GM12878 (cell line): ENCODE data around the gene CAMK4. TPM values are rescaled to one million over a fixed set of nuclear protein-coding genes. Genes with fewer than 3 reads are reported as not detected.
A peak's percentile ranks its signal among the peaks of the same experiment; 100 is the strongest.

Experiments used
- ATF3 ChIP-seq: IDR thresholded peaks from 2 replicates; pipeline ENCODE4 v1.6.1; 2011; ENCODE audit warnings: low read depth, mild to moderate bottlenecking, low read length, moderate library complexity, borderline replicate concordance; ENCODE audit errors: extremely low read depth
- CBX5 ChIP-seq: sonication (generic); IDR thresholded peaks from 2 replicates; pipeline ENCODE4 v1.6.1; 2016; ENCODE audit warnings: low read depth, moderate library complexity, mild to moderate bottlenecking, inconsistent platforms
- CHD1 ChIP-seq: IDR thresholded peaks from 2 replicates; pipeline ENCODE4 v1.6.1; 2012; ENCODE audit warnings: low read depth, low read length, improper control_type of control experiment
- CHD2 ChIP-seq: IDR thresholded peaks from 2 replicates; pipeline ENCODE4 v1.6.1; 2011; ENCODE audit warnings: low read depth, low read length, improper control_type of control experiment, borderline replicate concordance
- CTCF ChIP-seq, 3 experiments: IDR thresholded peaks in 2 of 3; conservative IDR thresholded peaks in 1 of 3; 2 replicates each; pipeline ENCODE4 v1.5.1; 2011; ENCODE audit warnings: low read depth in 3 of 3, low read length in 3 of 3, mild to moderate bottlenecking in 3 of 3, control low read depth in 2 of 3, moderate library complexity in 2 of 3, inconsistent platforms in 1 of 3, mixed read lengths in 1 of 3; ENCODE audit not compliant: control insufficient read depth in 2 of 3, insufficient read depth in 1 of 3; ENCODE audit errors: extremely low read depth in 1 of 3
- IRF4 ChIP-seq: IDR thresholded peaks from 2 replicates; pipeline ENCODE4 v1.6.1; 2011; ENCODE audit warnings: low read depth, low read length
- JUND ChIP-seq: IDR thresholded peaks from 2 replicates; pipeline ENCODE4 v1.6.1; 2012; ENCODE audit warnings: low read depth, mild to moderate bottlenecking, low read length, improper control_type of control experiment, moderate library complexity
- MEF2B ChIP-seq: fragments of 450-650 bp; IDR thresholded peaks from 2 replicates; pipeline ENCODE4 v1.6.1; 2018; ENCODE audit warnings: mild to moderate bottlenecking, moderate library complexity; ENCODE audit not compliant: partially characterized antibody, poor library complexity, severe bottlenecking
- RUNX3 ChIP-seq: IDR thresholded peaks from 2 replicates; pipeline ENCODE4 v1.6.1; 2012; ENCODE audit warnings: low read length, inconsistent platforms
- SMC3 ChIP-seq: IDR thresholded peaks from 2 replicates; pipeline ENCODE4 v1.6.1; 2011; ENCODE audit warnings: low read length, improper control_type of control experiment, borderline replicate concordance
- TBL1XR1 ChIP-seq: IDR thresholded peaks from 2 replicates; pipeline ENCODE4 v1.6.1; 2012; ENCODE audit warnings: low read depth, low read length, improper control_type of control experiment
- ZNF217 ChIP-seq: fragments of 450-650 bp; IDR thresholded peaks from 2 replicates; pipeline ENCODE4 v1.6.1; 2017; ENCODE audit warnings: antibody characterized with exemption, mild to moderate bottlenecking
- ZNF274 ChIP-seq: IDR thresholded peaks from one replicate; pipeline ENCODE4 v1.8.0; 2011; ENCODE audit not compliant: insufficient read length, insufficient read depth
- polyA plus RNA-seq, 11 experiments: library from polyadenylated mRNA; depleted of rRNA in 4 of 11; unstranded in 6 of 11; stranded (reverse) in 5 of 11; fragments of >200 nt; fragmentation: Nextera tagmentation in 4 of 11; fragmentation: Illumina TruSeq in 1 of 11; extraction: Ambion mirVana in 4 of 11; extraction: Trizol in 1 of 11; gene quantifications; 1 replicate in 1 of 11; 2 replicates in 10 of 11; pipeline versions ENCODE4 v1.2.1 to v1.2.3, GENCODE V29; 2011 to 2016; ENCODE audit warnings: inconsistent platforms in 2 of 11, missing spikeins in 2 of 11, low read depth in 1 of 11
- total RNA-seq, 4 experiments: library from RNA; depleted of rRNA in 3 of 4; stranded (reverse); fragments of >200 nt in 3 of 4; fragmentation: Illumina TruSeq in 1 of 4; extraction: Trizol in 1 of 4; gene quantifications; 2 replicates each; pipeline versions ENCODE4 v1.2.1 to v1.2.3, GENCODE V29; 2013 to 2021
- TF ChIP-seq, protein P1 (sequence below): fragments of 150-350 bp; IDR thresholded peaks from 2 replicates; pipeline ENCODE4 v1.6.1; 2014; ENCODE audit warnings: mild to moderate bottlenecking, low read depth, low read length
- TF ChIP-seq, protein P2 (sequence below): fragments of 450-650 bp; IDR thresholded peaks from 2 replicates; pipeline ENCODE4 v1.6.1; 2017; ENCODE audit warnings: antibody characterized with exemption, mild to moderate bottlenecking, moderate library complexity
- TF ChIP-seq, protein P3 (sequence below): fragments of 450-650 bp; IDR thresholded peaks from 2 replicates; pipeline ENCODE4 v1.6.1; 2017; ENCODE audit warnings: mild to moderate bottlenecking
- TF ChIP-seq, protein P4 (sequence below): fragments of 450-650 bp; formaldehyde crosslinking; IDR thresholded peaks from 2 replicates; pipeline ENCODE4 v1.4.0; 2022; ENCODE audit warnings: mild to moderate bottlenecking, moderate library complexity

Gene CAMK4
- total and polyA plus RNA-seq, 10 of the 15 experiments (the other 5 are each of a cell fraction or from before 2014, with no cell fraction given), result 13.3 to 51.9 (median 35.3) TPM

DNA sequence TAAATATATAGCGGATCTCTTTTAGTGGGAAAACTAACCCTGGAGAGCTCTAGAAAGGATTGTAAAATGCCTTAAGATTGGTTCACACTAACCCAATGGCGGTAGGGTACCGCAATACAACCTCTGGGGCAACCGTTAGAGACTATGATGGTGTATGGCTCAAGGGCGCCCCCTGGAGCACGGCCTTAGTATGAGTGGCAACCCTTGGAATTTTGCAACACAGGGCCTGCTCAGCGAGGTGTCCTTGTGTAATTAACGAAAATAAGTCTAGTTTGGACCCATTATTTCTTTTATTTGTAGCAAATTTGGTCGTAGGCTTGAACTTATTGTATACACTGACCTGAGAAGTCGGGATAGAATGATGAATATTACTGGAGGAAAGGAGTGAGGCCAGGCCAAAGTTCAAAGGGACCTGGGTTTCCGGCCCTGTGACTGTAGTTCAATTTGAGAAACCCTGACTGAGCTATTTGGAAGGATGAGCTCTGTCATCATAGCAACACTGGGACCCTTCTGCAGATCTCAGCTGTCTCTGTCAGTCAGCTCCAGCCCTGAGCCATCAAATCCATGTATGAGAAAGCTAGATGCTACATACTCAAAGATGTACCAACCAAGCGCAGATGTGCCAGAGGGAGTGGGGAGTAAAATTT lies 54.8 kb downstream of the CAMK4 start (continued):
- TF ChIP-seq, protein P1, sequence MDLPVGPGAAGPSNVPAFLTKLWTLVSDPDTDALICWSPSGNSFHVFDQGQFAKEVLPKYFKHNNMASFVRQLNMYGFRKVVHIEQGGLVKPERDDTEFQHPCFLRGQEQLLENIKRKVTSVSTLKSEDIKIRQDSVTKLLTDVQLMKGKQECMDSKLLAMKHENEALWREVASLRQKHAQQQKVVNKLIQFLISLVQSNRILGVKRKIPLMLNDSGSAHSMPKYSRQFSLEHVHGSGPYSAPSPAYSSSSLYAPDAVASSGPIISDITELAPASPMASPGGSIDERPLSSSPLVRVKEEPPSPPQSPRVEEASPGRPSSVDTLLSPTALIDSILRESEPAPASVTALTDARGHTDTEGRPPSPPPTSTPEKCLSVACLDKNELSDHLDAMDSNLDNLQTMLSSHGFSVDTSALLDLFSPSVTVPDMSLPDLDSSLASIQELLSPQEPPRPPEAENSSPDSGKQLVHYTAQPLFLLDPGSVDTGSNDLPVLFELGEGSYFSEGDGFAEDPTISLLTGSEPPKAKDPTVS, result no peak
- TF ChIP-seq SMC3 (peak; percentile 97), ATF3 (no peak), CBX5 (no peak), TBL1XR1 (no peak), IRF4 (0 out of 2 replicates have a peak, but pooled peaks have one; percentile 24), RUNX3 (peak; percentile 42; the same call in 1 of the 2 replicates), CTCF (IDR thresholded peaks at IDR 0.05 in 2 of 3, conservative IDR thresholded peaks at IDR 0.05 in 1 of 3; ENCODE audit: control insufficient read depth in 2 of 3, extremely low read depth in 1 of 3, insufficient read depth in 1 of 3, low read depth in 3 of 3, low read length in 3 of 3) (peak; percentile 76 to 93 (median 79)), CHD1 (no peak), MEF2B (no peak), ZNF274 (no peak), ZNF217 (no peak), CHD2 (no peak), JUND (no peak)
- TF ChIP-seq, protein P2, sequence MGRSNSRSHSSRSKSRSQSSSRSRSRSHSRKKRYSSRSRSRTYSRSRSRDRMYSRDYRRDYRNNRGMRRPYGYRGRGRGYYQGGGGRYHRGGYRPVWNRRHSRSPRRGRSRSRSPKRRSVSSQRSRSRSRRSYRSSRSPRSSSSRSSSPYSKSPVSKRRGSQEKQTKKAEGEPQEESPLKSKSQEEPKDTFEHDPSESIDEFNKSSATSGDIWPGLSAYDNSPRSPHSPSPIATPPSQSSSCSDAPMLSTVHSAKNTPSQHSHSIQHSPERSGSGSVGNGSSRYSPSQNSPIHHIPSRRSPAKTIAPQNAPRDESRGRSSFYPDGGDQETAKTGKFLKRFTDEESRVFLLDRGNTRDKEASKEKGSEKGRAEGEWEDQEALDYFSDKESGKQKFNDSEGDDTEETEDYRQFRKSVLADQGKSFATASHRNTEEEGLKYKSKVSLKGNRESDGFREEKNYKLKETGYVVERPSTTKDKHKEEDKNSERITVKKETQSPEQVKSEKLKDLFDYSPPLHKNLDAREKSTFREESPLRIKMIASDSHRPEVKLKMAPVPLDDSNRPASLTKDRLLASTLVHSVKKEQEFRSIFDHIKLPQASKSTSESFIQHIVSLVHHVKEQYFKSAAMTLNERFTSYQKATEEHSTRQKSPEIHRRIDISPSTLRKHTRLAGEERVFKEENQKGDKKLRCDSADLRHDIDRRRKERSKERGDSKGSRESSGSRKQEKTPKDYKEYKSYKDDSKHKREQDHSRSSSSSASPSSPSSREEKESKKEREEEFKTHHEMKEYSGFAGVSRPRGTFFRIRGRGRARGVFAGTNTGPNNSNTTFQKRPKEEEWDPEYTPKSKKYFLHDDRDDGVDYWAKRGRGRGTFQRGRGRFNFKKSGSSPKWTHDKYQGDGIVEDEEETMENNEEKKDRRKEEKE, result no peak
- TF ChIP-seq, protein P3, sequence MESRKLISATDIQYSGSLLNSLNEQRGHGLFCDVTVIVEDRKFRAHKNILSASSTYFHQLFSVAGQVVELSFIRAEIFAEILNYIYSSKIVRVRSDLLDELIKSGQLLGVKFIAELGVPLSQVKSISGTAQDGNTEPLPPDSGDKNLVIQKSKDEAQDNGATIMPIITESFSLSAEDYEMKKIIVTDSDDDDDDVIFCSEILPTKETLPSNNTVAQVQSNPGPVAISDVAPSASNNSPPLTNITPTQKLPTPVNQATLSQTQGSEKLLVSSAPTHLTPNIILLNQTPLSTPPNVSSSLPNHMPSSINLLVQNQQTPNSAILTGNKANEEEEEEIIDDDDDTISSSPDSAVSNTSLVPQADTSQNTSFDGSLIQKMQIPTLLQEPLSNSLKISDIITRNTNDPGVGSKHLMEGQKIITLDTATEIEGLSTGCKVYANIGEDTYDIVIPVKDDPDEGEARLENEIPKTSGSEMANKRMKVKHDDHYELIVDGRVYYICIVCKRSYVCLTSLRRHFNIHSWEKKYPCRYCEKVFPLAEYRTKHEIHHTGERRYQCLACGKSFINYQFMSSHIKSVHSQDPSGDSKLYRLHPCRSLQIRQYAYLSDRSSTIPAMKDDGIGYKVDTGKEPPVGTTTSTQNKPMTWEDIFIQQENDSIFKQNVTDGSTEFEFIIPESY, result peak; percentile 98
- TF ChIP-seq, protein P4, sequence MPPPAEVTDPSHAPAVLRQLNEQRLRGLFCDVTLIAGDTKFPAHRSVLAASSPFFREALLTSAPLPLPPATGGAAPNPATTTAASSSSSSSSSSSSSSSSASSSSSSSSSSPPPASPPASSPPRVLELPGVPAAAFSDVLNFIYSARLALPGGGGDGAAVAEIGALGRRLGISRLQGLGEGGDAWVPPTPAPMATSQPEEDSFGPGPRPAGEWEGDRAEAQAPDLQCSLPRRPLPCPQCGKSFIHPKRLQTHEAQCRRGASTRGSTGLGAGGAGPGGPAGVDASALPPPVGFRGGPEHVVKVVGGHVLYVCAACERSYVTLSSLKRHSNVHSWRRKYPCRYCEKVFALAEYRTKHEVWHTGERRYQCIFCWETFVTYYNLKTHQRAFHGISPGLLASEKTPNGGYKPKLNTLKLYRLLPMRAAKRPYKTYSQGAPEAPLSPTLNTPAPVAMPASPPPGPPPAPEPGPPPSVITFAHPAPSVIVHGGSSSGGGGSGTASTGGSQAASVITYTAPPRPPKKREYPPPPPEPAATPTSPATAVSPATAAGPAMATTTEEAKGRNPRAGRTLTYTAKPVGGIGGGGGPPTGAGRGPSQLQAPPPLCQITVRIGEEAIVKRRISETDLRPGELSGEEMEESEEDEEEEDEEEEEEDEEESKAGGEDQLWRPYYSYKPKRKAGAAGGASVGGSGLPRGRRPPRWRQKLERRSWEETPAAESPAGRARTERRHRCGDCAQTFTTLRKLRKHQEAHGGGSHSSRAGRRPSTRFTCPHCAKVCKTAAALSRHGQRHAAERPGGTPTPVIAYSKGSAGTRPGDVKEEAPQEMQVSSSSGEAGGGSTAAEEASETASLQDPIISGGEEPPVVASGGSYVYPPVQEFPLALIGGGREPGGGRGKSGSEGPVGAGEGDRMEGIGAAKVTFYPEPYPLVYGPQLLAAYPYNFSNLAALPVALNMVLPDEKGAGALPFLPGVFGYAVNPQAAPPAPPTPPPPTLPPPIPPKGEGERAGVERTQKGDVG (CRISPR knock-in tag), result no peak
